ENCODE measurements around the gene ADRB2.

The ADRB2 gene

DNA sequence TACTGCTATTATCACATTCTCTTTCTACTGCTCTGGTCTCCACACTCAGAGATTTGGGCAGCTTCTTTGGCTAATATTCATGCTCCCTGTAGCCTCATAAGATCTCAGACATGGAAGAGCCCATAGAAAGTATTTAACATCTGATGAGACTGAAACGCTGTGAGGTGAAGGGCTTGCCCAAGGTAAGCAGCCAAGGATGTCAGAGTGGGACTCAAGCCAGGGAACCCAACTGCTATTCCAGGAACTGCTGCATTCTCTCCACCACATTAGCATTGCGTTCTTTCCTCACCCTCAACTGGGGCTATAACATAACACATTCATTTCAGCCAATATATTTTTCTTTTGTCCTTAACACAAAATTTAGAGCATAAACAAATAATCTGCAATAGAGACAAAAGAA is 3.8 kb downstream of the ADRB2 start:
- in situ Hi-C loops (cut with MboI; ENCODE audit: low sequenced_read_pairs) = no loop called here

DNA sequence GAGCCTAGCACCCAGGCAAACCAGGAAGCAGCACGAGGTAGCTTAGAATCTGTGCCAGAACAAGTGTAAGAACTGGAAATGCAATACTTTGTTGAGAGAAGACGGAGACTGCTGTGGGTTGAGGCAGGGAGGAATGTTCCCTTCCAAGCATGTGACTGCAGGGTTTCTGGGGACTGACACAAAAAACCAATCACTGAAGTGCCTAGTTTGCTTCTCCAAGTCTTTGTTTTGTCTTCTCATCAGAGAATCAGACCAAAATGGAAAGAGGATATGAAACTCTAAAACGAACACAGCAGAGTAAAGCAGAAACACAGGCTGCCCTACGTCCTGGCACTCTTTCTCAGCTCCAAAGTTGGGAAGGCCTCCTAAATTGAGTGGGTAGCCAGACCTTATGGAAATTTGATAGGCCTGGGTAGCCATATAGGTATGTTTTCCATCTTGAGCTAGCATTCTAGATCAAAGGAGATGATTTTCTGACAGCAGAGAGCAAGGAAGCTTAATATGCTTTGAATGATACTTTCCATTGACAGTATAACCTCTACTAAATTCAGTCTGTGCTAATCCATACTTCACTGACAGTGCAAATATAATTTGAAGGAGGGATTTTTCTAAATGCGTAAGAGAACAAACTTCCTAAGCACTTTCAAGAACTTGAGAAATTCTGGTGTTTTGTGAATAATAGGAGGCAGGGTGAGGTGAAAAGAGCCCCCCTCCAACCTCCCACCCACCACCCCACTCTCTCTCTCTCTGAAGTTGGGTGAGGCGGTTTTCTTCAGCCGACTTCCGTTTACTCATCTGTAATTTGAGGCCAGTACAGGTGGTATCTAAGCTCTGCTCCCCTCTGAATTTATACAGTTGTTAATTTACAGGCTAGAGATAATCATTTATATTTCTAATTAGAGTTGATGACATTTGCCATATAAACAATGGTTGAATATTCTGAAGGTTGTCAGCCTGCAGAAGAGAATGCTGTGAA is 5.5 kb downstream of the ADRB2 start:
- in situ Hi-C loops (cut with MboI; ENCODE audit: low sequenced_read_pairs) = no loop called here

DNA sequence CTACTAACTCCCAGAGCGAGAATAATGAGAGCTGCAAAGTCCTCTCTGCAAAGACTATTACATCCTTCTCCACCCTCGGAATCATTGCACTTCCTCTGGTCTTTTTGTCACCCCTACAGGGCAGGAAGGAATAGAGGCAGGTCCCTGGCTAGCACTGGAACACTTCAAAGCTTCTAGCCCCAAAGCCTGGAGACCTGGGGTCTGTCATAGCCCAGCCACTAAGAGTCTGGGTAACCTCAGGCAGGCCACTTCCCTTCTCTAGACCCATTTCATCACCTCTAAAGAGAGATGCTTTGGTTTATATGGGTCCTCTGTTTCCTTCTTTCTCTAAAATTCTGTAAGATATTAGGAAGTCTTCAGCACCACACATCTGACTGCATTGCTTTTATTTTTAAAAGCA is 6.7 kb downstream of the ADRB2 start:
- in situ Hi-C loops (cut with MboI; ENCODE audit: low sequenced_read_pairs) = no loop called here

DNA sequence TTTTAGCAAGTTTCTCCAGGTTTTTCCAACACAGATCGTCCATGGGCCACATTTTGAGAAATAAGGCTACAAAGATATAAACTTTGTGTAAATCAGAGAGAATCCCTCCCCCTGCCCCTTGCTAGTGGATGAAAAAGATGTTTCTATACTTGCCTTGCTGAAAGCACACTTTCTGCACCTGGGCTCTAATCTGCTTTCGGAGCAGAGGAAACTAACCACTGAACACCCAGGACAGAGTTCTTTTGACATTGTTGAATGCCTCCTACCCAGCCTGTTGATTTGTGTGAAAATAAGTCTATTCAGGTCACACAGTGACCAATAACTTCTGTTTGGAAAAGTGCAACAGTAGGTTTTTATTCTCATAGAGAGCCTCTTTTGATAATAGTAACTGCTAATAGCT is 7.5 kb downstream of the ADRB2 start:
- in situ Hi-C loops (cut with MboI; ENCODE audit: low sequenced_read_pairs) = no loop called here

DNA sequence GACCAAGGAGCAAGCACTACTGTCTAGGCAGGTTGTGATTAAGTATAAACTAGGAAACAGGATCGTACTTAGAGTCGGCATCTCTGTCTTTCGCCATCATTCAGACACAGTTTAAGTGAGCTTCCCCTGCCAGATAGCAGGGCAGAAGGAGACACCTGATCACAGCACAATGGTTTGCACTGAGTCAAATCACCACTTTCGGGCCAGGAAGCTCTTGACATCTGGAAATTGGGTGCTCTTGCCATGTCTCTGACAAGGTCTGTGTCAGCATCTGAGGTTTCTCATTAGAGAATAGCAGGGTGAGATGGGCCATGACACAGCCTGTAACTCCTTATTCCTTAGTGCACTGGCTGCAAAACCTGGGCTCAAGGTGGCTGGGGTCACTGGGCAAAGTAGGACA is 8.3 kb downstream of the ADRB2 start:
- in situ Hi-C loops (cut with MboI; ENCODE audit: low sequenced_read_pairs) = no loop called here

DNA sequence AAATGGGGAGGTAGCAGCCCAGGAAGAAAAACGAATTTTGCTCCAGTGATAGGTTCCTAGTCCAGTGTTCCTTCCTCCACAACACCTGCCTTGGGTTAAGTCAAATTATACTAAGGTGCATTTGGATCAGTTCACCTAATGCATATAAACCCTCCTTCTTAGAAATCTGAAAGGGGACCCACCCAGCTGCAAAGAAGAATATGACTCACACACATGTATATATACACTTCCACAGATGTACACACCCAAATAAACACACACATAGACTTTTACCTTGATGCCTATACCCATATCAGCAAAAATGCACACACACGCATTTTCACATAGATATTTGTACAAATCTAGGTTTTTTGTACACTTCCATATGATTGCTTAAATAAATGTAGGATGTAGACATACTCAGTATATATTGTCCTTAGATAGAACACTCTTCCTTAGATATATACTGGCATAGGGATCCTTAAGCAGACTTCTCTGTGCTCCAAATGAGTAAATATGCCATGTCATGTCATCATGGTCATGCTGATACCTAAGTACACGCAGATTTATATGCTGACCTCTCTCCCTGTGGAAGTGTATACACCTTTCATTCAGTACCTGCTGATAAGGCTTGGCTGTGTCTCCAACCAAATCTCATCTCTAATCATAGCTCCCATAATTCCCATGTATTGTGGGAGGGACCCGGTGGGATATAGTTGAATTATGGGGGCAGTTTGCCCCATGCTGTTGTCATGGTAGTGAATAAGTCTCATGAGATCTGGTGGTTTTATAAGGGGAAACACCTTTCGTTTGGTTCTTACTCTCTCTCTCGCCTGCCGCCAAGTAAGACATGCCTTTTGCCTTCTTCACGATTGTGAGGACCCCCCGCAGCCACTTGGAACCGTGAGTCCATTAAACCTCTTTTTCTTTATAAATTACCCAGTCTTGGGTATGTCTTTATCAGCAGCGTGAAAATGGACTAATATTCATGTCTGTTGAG is 10.2 kb downstream of the ADRB2 start:
- in situ Hi-C loops (cut with MboI; ENCODE audit: low sequenced_read_pairs) = no loop called here

DNA sequence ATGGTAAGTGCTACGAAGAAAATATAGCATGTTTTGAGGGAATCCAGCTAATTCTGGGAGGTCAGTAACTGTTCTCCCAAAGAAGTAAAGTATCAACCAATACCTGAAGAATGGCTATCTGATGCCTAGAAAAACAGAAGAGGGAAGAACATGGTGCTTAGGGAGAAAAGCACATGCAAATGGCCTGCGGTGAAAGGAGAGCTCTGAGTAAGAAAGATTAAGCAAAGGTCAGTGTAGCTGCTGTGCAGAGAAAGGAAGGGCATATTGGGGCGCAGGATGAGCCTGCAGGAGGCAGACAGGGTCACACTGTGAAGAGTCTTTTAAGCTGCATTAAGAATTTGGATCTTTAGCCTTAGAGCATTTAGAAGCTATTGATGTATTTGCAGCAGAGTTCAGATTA is 11.0 kb downstream of the ADRB2 start:
- in situ Hi-C loops (cut with MboI; ENCODE audit: low sequenced_read_pairs) = no loop called here

DNA sequence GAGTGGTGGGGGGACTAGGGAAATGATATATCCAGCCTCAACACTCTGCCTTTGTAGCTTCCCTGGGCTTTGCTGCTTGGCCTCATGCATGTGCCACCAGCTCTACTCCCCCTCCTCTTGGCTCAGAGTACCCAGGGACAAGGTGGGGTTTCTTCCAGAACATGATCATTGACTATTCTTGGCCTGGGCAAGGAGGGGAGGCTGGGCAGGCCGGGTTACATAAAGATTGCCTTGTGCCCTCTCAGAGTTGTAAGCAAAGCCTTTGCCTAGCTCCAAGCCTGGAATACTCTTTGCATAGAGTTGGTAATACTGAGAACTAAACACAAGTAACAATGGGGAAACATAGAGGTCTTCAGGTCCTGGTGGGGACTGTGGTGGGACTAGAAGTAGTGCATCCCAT is 11.9 kb downstream of the ADRB2 start:
- in situ Hi-C loops (cut with MboI; ENCODE audit: low sequenced_read_pairs) = no loop called here

DNA sequence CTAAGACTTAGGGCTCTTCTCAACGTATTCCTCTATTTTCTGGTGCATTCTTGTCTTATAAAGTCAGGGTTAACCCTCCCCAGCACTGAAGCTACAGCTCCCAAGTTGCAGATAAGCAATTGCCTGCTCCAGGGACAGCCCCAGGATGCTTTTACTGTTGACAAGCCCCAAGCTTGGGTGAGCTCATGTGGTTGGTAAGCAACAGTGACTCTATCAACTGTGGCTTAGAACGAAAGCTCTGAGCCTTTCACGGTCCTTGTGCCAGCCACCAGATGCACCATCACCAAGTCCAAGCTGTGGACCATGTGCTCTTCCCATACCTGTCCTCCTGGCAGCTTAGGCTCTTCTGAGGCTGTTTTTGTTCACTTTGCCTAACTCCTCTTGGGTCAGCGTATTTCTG is 13.5 kb downstream of the ADRB2 start:
- in situ Hi-C loops (cut with MboI; ENCODE audit: low sequenced_read_pairs) = no loop called here

DNA sequence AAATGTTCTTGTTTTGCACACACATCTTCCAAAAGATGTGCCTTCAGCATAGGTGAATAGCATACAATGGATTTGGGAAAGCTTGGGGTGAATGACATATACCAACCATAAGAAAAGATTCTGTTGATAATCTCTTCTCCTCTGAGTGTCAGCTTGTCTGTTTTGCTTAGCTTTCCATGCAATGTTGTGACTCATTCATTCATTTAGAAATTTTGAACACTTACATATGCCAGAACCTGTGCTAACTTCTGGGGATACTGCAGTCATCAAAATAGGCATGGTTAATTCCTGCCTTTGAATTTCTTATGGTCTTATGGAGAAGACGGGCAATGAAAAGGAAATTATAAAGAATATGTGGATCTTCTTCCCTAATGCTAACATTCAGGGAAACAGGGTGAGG is 14.1 kb downstream of the ADRB2 start:
- in situ Hi-C loops (cut with MboI; ENCODE audit: low sequenced_read_pairs) = no loop called here

DNA sequence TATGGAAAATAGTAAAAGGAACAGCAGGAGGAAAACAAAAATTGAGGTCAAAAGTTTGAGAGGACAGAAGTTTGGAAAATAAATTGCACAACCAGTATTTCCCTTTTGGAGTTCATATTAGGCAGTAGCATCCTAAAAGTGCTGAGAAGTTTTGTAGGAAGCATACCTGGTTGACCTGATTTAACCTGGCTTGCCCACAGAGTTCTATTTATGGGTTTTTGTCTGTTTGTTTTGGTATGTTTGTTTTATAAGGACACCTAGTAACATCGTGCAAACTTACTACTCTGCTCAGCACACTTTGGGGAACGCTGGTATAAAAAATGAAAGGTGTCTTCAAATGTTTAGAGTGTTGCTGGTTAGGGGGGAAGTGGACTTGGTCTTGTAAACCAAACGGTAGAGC is 15.1 kb downstream of the ADRB2 start:
- in situ Hi-C loops (cut with MboI; ENCODE audit: low sequenced_read_pairs) = no loop called here

DNA sequence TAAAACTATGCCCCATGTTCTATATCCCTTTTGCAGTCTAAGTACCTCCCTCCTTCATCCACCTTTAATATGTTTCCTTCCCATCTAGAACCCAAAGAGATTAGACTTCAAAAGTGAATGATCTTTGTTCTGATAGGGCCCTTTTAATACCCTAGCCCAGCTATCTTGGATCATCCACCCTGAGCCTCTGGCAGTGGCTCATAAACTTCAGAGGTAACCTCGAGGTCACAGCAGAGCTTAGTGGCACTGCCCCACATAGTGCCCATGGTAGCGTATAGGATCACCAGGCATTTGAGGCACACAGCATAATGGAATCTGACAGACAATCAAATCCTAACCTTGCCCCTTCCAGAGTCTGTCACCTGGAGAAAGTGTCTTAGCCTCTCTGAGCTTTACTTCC is 15.8 kb downstream of the ADRB2 start:
- in situ Hi-C loops (cut with MboI; ENCODE audit: low sequenced_read_pairs) = no loop called here

DNA sequence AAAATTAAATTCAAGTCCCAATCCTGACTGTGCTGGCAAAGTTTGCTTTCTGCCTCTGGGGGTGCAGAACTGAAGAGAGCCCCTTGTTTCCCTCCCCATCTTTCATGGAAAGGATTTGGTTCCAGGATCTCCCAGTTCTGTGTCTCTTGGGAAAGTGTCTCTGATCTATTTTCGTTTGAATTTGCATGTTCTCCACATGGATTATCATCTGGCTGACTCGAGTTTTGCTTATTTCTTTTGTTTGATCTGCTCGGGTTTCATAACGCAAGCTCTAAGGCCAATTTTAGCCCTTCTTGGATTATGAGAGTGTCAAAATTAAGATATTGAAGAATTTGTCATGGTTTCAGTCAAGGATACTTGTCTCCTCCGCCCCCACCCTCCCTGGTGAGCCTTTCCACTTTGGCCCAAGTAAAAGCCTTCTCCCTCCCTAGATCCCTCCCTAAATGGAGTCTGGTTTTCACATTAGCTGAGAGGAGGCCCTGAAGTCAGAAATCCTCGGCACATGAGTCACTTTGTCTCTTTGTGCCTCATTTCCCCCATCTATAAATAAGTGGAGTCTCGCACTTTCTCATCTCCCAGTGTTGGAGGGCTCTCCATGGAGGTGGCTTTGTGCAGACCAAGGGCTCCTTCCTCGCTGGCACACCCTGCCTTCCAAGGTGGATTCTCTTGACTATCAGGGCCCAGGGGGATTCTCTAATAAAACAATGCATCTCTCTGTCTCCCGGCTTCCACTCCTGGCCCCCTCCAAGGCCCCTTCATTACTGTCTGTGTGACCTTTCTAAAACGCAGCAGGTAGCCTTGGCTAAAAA is 17.3 kb downstream of the ADRB2 start:
- in situ Hi-C loops (cut with MboI; ENCODE audit: low sequenced_read_pairs) = no loop called here

DNA sequence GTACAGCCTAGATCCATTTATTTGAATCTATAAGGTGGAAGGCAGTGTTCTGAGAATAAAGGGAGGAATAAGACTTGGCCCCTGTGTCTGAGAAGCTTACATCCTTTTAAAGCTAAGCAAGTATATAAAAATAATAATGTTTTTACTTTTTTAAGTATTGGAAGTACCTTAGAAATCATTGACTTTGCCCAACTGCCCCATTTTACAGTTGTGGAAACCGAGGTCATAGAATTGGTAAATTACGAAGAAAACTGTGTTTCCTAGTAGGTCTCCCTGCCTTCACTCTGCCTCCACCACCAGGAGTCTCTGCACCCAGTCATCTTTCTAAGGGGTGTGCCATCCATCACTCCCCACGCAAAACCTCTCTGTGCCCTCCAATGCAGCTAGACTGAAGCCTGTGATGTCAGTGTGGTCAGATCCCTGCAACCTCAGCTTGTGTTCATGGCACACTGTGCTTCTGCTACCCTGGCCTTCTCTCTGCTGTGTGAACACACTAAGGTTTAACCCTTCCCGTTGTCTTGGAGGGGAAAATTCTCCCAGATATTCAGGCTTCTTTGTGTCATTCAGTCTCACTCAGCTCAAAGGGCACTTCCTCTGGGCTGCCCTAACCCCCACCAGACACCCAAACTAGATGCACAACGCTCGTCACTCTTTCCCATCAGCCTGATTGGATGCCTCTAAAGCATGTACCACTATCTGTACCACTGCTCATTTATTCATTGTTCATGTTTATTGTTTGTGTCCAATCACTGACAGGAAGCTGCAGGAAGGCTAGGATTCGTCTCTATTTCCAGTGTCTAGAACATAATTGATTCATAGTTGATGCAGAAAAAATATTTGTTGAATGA is 18.2 kb downstream of the ADRB2 start:
- in situ Hi-C loops (cut with MboI; ENCODE audit: low sequenced_read_pairs) = no loop called here

DNA sequence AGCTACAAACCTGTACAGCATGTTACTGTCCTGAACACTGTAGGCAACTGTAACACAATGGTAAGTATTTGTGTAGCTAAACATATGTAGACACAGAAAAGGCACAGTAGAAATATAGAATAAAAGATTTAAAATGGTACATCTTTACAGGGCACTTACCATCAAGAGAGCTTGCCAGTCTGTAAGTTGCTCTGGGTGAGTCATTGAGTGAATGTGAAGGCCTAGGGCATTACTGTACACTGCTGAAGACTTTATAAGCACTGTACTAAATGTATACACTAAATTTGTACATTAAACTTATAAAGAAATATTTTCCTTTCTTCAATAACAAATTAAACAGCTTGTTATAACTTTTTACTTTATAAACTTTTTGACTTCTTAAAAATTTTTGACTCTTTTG is 20.5 kb downstream of the ADRB2 start:
- in situ Hi-C loops (cut with MboI; ENCODE audit: low sequenced_read_pairs) = no loop called here

DNA sequence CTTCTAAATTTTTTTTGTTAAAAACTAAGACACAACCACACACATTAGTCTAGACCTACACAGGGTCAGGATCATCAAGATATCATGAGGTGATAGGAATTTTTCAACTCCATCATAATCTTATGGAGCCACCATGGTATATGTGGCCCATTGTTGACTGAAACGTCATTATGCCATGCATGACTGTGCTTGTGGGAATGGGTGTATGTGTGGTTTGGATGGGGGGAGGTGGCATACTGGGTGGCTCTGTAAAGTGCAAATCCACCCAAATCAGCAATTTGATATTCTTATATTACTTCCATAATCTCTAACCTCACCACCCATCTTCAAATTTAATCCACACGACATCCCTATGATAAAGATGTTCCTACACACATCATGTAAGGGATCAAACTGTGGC is 21.0 kb downstream of the ADRB2 start:
- in situ Hi-C loops (cut with MboI; ENCODE audit: low sequenced_read_pairs) = no loop called here

DNA sequence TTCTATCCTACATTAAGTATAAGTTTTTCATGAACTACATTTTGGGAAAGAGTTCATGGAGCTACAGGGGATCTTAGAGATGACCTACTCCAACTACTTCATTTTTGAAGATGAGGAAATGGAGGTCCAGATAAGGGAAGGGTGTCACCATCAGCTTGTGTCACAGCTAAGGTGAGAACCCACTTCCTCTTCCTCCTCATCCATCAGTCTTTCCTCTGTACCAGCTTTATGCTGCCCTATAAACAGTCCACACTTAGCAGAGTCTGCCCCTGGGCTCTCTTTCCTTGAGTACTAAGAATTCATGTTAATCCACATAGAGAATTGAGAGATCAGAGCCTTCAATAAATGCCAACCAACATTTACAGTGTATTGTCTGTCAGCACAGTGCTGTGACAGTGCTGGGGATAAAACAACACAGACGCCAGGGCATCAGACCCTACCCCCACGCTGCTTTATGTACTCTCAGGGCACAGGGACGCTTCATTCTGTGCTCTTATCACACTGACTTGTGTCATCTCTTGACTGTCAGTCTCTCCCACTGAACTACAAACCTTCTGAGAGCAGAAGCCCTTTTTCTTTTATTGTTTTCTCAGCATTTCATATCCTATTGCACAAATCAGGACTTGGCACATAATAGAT is 22.1 kb downstream of the ADRB2 start:
- in situ Hi-C loops (cut with MboI; ENCODE audit: low sequenced_read_pairs) = no loop called here

DNA sequence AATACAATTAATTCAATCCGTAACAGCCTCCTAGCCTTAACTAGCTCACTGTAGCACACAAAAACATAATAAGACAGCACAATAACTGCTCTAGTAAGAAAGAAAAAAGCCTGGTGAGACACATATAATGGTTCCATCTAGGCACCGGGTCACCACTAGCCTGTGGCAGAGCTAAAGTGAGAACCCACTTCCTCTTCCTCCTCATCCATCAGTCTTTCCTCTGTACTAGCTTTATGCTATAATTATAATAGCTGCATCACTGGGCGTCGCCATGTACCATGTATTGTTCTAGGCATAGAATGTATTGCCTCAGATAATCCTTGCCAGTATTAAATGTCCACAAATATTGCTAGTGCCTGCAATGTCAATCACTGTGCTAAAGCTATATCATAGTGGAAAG is 23.1 kb downstream of the ADRB2 start:
- in situ Hi-C loops (cut with MboI; ENCODE audit: low sequenced_read_pairs) = no loop called here

DNA sequence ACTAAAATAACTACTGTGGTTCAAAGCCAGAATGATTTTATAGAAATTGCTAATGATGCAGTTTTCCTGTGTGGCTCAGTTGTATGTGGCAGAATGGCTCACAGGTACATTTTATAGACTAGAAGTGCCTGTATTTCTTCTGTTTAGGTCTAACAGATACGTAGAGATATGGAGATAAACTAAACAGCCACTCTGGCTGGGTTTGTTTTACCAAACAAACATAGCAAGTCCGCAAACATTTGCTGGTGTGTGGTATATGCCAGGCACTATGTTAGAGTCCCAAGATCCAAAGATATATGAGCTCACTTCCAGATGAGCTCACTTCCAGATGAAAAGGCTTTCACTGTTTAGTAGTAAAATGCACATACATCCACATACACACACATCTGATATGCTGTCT is 24.4 kb downstream of the ADRB2 start:
- in situ Hi-C loops (cut with MboI; ENCODE audit: low sequenced_read_pairs) = no loop called here

DNA sequence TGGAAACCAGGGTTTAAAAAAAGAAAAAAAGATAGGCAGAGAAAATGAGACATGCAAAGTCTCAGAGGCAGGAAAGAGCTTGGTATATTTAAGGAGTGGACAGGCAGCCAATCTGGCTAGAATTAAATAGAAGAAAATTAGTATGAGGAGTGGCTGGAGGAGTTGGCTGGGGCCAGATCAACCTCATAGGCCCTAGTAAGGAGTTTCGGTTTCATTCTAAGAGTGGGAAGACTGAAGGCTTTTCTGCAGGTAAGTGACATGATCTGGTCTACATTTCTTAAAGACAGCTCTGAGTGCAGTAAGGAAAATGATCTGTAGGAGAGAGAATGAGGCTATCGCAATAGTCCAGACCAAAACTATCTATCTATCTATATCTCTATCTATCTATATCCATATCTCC is 27.5 kb downstream of the ADRB2 start:
- in situ Hi-C loops (cut with MboI; ENCODE audit: low sequenced_read_pairs) = no loop called here

Data from HL-60/S4 treated with retinoic acid at 250 ng/mL for 4 days and 3 days (cell line).